Ectodermal cell (in vitro differentiated cells): Measurements from ENCODE around the gene PDS5B.

Source experiments
- H3K27ac ChIP-seq: 2 replicates; pipeline ENCODE4 v1.7.0; 2013; ENCODE audit warnings: mild to moderate bottlenecking, low read depth, low read length; ENCODE audit not compliant: insufficient read depth, poor library complexity, severe bottlenecking
- H3K27me3 ChIP-seq: 2 replicates; pipeline ENCODE4 v1.7.0; 2013; ENCODE audit warnings: mild to moderate bottlenecking, low read length; ENCODE audit not compliant: insufficient read depth, control insufficient read depth, poor library complexity, severe bottlenecking
- H3K36me3 ChIP-seq: one replicate; pipeline ENCODE4 v1.7.0; 2013; ENCODE audit warnings: low read length; ENCODE audit not compliant: control insufficient read depth, insufficient read depth
- H3K4me1 ChIP-seq: one replicate; pipeline ENCODE4 v1.7.0; 2013; ENCODE audit warnings: low read length; ENCODE audit not compliant: control insufficient read depth, insufficient read depth
- H3K4me3 ChIP-seq: 2 replicates; pipeline ENCODE4 v1.7.0; 2013; ENCODE audit warnings: low read depth, low read length, control low read depth; ENCODE audit not compliant: insufficient read depth
- H3K9me3 ChIP-seq: 2 replicates; pipeline ENCODE4 v1.7.0; 2013; ENCODE audit warnings: mild to moderate bottlenecking, low read length, moderate library complexity; ENCODE audit not compliant: control insufficient read depth
- WGBS, 2 experiments: methylation state at CpG; one replicate each; pipeline ENCODE4 v1.1.7; 2013; ENCODE audit warnings: missing lambda C conversion rate in 2 of 2; 5-methylcytosine and 5-hydroxymethylcytosine counted together

Gene PDS5B

GRCh38 chr13:32587811-32588170, 1.5 kb downstream of the PDS5B start:
- Histone ChIP-seq H3K27me3 (peaks cover 9% of the 10 kb centered on the region), H3K9me3 (no peaks in the 10 kb centered on the region), H3K4me3 (peak overlapping the region; percentile 65), H3K36me3 (no peaks in the 10 kb centered on the region), H3K4me1 (peaks cover 9% of the 10 kb centered on the region), H3K27ac (peak overlapping the region; percentile 79)
- 6 to 11% methylated on average over 7 of the region's 8 CpGs for WGBS, 2 experiments

GRCh38 chr13:32588736-32589135, 2.5 kb downstream of the PDS5B start:
- 75 to 85% methylated on average over 5 of the region's 5 CpGs for WGBS, 2 experiments
- Histone ChIP-seq H3K36me3 (no peaks in the 10 kb centered on the region), H3K4me3 (peak overlapping the region; percentile 65), H3K27me3 (peaks cover 9% of the 10 kb centered on the region), H3K9me3 (no peaks in the 10 kb centered on the region), H3K27ac (no peak overlapping the region), H3K4me1 (peaks cover 9% of the 10 kb centered on the region)

- WGBS, 2 experiments: 95 to 99% methylated on average over 8 of the region's 8 CpGs
- Histone ChIP-seq H3K9me3 (no peaks in the 10 kb centered on the region), H3K4me1 (peaks cover 9% of the 10 kb centered on the region), H3K36me3 (no peaks in the 10 kb centered on the region), H3K27ac (no peak overlapping the region), H3K4me3 (no peak overlapping the region), H3K27me3 (peaks cover 9% of the 10 kb centered on the region)
Measured at GRCh38 chr13:32589471-32589870, 3.2 kb downstream of the PDS5B start.

- 75 to 84% methylated on average over 2 of the region's 2 CpGs for WGBS, 2 experiments
- Histone ChIP-seq H3K36me3 (no peaks in the 10 kb centered on the region), H3K27ac (no peak overlapping the region), H3K4me3 (no peak overlapping the region), H3K27me3 (peaks cover 6% of the 10 kb centered on the region), H3K9me3 (no peaks in the 10 kb centered on the region), H3K4me1 (peaks cover 9% of the 10 kb centered on the region)
Measured at GRCh38 chr13:32590266-32590665, 4.0 kb downstream of the PDS5B start.

- 95% methylated on average over 8 of the region's 8 CpGs for WGBS, 2 experiments
- Histone ChIP-seq H3K27me3 (no peaks in the 10 kb centered on the region), H3K4me1 (peaks cover 9% of the 10 kb centered on the region), H3K27ac (no peak overlapping the region), H3K36me3 (no peaks in the 10 kb centered on the region), H3K4me3 (no peak overlapping the region), H3K9me3 (no peaks in the 10 kb centered on the region)
Measured at GRCh38 chr13:32592082-32592481, 5.8 kb downstream of the PDS5B start.

GRCh38 chr13:32594157-32594738, 8.0 kb downstream of the PDS5B start:
- peaks cover 3% of the 10 kb centered on the region for H3K4me1 ChIP-seq
- H3K27ac ChIP-seq: no peak overlapping the region
- no peak overlapping the region for H3K4me3 ChIP-seq
- no peaks in the 10 kb centered on the region for H3K27me3 ChIP-seq
- H3K9me3 ChIP-seq: no peaks in the 10 kb centered on the region
- no peaks in the 10 kb centered on the region for H3K36me3 ChIP-seq

- Histone ChIP-seq H3K4me3 (no peak overlapping the region), H3K36me3 (no peaks in the 10 kb centered on the region), H3K27ac (no peak overlapping the region), H3K9me3 (no peaks in the 10 kb centered on the region), H3K4me1 (no peaks in the 10 kb centered on the region), H3K27me3 (no peaks in the 10 kb centered on the region)
- 91 to 100% methylated on average over 1 of the region's 2 CpGs for WGBS, 2 experiments
Measured at GRCh38 chr13:32595306-32595705, 9.1 kb downstream of the PDS5B start.

GRCh38 chr13:32600890-32601289, 14.6 kb downstream of the PDS5B start:
- H3K9me3 ChIP-seq: no peaks in the 10 kb centered on the region
- WGBS, 2 experiments: 94 to 97% methylated on average over 2 of the region's 2 CpGs
- H3K27ac ChIP-seq: no peak overlapping the region
- no peaks in the 10 kb centered on the region for H3K4me1 ChIP-seq
- no peaks in the 10 kb centered on the region for H3K27me3 ChIP-seq
- peaks cover 3% of the 10 kb centered on the region for H3K36me3 ChIP-seq
- H3K4me3 ChIP-seq: no peak overlapping the region

GRCh38 chr13:32609428-32609827, 23.2 kb downstream of the PDS5B start:
- Histone ChIP-seq H3K4me1 (no peaks in the 10 kb centered on the region), H3K9me3 (no peaks in the 10 kb centered on the region), H3K27me3 (no peaks in the 10 kb centered on the region), H3K27ac (no peak overlapping the region), H3K4me3 (no peak overlapping the region), H3K36me3 (peaks cover 6% of the 10 kb centered on the region)
- 86 to 100% methylated on average over 1 of the region's 1 CpG for WGBS, 2 experiments

GRCh38 chr13:32610538-32610937, 24.3 kb downstream of the PDS5B start:
- H3K27ac ChIP-seq: no peak overlapping the region
- WGBS, 2 experiments: no CpG with 5 or more reads among the region's 1 CpG
- no peaks in the 10 kb centered on the region for H3K9me3 ChIP-seq
- no peak overlapping the region for H3K4me3 ChIP-seq
- H3K36me3 ChIP-seq: peaks cover 6% of the 10 kb centered on the region
- H3K4me1 ChIP-seq: no peaks in the 10 kb centered on the region
- no peaks in the 10 kb centered on the region for H3K27me3 ChIP-seq

GRCh38 chr13:32610977-32611376, 24.7 kb downstream of the PDS5B start:
- no peak overlapping the region for H3K4me3 ChIP-seq
- H3K27ac ChIP-seq: no peak overlapping the region
- 88 to 96% methylated on average over 1 of the region's 1 CpG for WGBS, 2 experiments
- peaks cover 6% of the 10 kb centered on the region for H3K36me3 ChIP-seq
- H3K9me3 ChIP-seq: no peaks in the 10 kb centered on the region
- H3K4me1 ChIP-seq: no peaks in the 10 kb centered on the region
- H3K27me3 ChIP-seq: no peaks in the 10 kb centered on the region
